Hepatocyte (in vitro differentiated cells): ENCODE results near the gene TTC23.

Experiments
- CTCF ChIP-seq: fragments of 200-600 bp; sonication (generic); IDR thresholded peaks from 2 replicates; pipeline ENCODE4 v1.5.1; 2016; ENCODE audit warnings: antibody characterized with exemption, mild to moderate bottlenecking; ENCODE audit not compliant: poor library complexity
- EZH2phosphoT487 ChIP-seq: fragments of 200-600 bp; sonication (generic); IDR thresholded peaks from one replicate; pipeline ENCODE4 v1.6.1; 2018; ENCODE audit warnings: antibody characterized with exemption, mild to moderate bottlenecking, low read depth, moderate library complexity; ENCODE audit not compliant: unreplicated experiment, severe bottlenecking

DNA sequence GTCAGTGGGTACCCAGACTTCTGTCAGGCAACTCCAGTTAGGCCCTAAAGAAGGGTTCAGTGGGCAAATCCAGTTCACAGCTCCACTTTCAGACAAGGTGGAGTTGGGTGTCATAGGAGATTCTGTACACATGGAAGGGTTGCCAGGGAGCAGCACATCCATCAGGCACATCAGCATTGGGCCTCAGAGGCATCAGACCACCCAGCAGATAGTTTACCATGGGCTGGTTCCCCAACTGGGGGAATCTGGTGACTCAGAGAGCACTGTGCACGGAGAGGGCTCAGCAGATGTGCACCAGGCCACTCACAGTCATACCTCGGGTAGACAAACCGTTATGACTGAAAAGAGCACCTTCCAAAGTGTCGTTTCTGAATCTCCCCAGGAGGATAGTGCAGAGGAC, 117.3 kb downstream of the TTC23 start:
- TF ChIP-seq CTCF (no peak), EZH2phosphoT487 (no peak)
